NCI-H1694 treated with DMSO at 0.1 percent for 48 hours (cell line): ENCODE results near the gene MCRIP2.
"Not testable (repeated sequence)": the region's sequence is repeated elsewhere in the genome, so short reads cannot be mapped to it uniquely, and the experiment has no call there.

Experiments
- DNase-seq: peaks from one replicate; lab custom pipeline; 2025; lab: John Stamatoyannopoulos, UW

MCRIP2 gene

GRCh38 chr16:681746-682427, 40.3 kb downstream of the MCRIP2 start:
- DNase-seq, result no peak

DNA sequence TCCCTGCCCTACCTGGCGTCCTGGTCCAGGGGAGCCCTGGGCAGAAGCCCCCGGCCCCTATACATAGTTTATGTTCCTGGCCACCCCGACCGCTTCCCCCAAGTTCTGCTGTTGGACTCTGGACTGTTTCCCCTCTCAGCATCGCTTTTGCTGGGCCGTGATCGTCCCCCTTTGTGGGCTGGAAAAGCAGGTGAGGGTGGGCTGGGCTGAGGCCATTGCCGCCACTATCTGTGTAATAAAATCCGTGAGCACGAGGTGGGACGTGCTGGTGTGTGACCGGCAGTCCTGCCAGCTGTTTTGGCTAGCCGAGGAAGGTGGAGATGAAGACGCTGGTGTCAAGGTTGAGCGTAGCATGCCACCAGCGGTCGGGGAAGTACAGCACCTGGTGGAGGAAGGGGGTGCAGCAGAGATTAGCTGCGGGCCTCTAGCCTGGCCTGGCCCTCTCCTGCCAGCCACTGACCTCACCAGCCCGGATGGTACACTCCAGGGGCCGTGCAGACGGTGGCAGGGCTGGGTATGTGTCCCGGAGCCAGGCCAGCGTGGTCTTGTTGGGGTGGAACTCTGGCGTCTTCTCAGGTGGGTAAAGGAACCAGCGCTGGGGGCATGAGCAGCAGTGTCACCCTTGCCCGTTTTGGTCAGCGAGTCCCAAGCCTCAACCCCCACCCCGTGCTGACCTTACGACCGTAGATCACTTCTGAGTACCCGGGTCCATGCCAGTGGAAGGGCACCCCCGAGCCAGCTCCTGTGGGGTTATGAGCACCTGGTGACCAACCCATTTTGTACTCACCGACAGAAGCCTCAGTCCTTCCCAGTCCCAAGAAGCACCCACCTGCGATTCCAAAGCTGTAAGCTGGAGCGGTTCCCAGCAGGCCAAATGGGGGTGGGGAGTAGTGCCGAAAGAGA, 41.1 kb downstream of the MCRIP2 start:
- no peak for DNase-seq

DNA sequence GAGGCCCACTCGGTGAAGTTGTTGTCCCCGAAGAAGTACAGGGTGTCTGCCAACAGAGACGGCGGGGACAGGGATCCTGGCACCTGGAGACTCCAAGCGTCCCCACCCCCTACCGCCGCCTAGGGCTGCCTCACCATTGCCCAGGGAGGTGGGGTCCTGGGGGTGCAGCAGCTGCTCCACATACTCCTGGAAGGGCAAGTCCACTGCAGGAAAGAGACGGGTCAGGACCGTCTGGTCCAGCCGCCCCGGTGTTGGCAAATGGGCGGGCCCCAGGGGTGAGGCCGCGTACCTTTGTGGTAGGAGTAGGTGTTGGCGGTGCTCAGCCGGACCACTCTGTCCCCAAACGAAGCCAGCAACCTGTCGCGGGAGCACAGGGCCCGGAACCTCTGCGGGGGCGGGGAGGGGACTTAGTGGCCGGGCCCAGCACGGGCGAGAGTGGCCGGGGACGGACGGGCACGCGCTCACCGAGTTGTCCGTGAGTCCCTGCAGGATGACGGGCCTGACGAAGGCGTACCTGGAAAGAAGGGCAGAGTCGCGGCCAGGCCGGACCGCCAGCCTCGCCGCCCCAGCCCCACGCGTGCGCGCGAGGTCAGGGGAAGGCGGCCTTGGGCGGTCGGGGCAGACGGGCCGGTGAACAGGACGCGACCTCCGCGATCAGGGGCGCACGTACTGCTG, 41.9 kb downstream of the MCRIP2 start:
- DNase-seq, result no peak

DNA sequence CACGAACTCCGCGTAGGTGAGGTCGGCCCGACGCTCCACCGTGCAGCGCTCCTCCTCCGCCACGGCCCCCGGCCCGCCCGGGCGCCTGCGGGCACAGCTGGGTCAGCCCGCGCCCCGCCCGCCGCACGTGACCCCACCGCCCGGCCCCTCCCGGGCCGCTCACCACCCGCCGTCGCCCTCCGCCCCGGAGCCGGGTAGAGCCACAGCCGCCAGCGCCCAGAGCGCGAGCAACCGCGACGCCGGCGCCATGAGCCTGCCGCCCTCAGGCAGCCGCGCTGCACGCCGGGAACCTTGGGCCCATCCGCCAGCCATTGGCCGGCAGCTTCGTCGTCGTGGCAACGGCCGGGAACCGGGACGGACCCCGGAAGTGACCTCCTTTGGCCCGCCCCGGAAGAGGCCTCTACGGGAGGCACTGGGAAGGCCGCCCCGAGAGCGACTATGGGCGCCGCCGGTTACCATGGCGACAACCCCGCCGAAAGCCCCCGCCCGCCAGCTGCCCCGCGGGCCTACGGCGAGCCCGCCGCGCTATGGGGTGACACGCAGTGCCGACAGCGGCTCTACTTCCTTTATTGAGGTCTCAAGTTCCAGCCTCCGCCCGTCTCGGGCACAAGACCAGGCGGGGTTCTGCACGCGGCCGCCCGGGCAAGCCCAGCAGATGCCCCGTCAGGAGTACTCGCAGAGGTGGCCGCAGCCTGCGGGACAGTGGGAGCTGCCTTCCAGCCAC, 42.6 kb downstream of the MCRIP2 start, which contains the start of gene JMJD8:
Gene JMJD8 (minus strand): TSS at position 264 of the 724 bp plus-strand sequence. CDS start 15 bp downstream, at position 249.
- DNase-seq, result peak; percentile 75

- DNase-seq, result no peak
Observed at GRCh38 chr16:684961-685696, 43.5 kb downstream of the MCRIP2 start.

DNA sequence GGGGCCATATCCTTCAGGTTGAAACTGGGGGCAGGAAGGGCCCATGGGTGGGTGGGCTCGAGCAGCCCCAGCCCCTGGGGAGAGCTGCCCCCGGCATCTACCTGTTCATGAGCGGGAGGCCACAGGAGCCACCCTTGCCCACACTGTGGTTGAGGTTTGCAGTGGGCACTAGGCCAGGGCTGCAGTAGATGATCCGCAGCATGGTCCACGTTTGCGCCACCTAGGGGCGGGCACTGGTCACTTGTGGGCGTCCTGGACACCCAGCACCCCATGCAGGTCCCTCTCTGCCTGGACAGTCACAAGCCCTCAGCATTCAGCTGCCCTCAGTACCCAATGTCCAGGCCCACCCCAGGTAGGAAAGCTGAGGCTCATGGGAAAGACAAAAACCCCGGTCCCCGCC, 44.3 kb downstream of the MCRIP2 start:
- no peak for DNase-seq

- no peak for DNase-seq
Observed at GRCh38 chr16:686459-687260, 45.0 kb downstream of the MCRIP2 start.

GRCh38 chr16:687499-687898, 45.9 kb downstream of the MCRIP2 start:
- DNase-seq, result no peak

- no peak for DNase-seq
Observed at GRCh38 chr16:689175-689897, 47.7 kb downstream of the MCRIP2 start.

GRCh38 chr16:691242-691641, 49.6 kb downstream of the MCRIP2 start:
- not testable (repeated sequence) for DNase-seq

- no peak for DNase-seq
Observed at GRCh38 chr16:692356-693108, 50.9 kb downstream of the MCRIP2 start.

- DNase-seq, result no peak
Observed at GRCh38 chr16:693364-693763, 51.7 kb downstream of the MCRIP2 start.

DNA sequence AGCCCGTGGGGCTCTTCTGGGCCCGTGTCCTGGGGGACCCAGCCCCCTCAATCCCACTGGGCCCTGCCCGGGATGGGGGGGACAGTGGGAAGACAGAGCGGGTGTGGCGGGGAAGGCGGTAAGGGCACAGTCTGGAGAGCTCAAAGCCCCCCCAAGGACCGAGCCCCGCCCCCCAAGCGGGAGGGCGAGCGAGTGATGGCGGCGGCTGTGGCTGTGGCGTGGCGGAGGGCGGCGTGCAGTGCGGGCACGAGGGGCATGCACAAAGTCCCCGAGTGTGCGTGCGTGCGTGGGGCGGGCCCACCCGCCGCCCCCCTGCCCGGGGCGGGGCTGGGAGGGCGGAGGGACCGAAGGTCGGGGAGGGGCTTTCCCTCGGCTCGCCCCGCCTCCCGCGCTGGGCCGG, 52.1 kb downstream of the MCRIP2 start:
- DNase-seq, result no peak

- DNase-seq, result no peak
Observed at GRCh38 chr16:694187-694862, 52.7 kb downstream of the MCRIP2 start.

DNA sequence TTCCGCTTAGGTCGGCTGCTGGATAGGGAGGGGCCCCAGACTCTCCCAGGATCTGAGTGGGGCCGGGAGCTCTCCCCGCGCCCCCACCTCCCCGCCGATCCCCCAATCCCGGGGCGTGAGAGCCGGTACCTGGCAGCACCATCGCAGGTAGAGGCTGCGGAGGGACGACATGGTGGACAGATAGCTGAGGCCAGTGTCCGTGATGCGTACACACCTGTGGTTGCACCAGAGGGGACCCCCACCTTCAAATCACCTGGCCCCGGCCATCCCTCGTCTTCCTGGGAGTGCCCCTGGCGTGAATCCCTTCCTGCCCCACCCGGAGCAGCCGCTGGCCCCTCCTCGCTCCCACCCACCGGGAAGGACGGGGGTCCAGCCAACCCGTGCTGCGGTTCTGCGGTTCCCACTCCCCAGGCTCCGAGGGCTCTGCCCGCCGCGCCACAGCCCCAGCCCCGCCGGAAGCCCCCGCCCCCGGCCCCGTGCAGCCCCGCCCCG, 53.3 kb downstream of the MCRIP2 start:
- no peak for DNase-seq

GRCh38 chr16:695355-696089, 53.9 kb downstream of the MCRIP2 start:
- DNase-seq, result no peak
